IPS-20b (cell line): ENCODE results near the gene EDEM1.

Source experiments
- H3K27ac ChIP-seq: one replicate; pipeline ENCODE4 v1.5.1; 2013; ENCODE audit warnings: low read length
- H3K27me3 ChIP-seq: 2 replicates; pipeline ENCODE4 v1.6.1; 2013; ENCODE audit warnings: mild to moderate bottlenecking, low read length, inconsistent platforms; ENCODE audit not compliant: insufficient read depth
- H3K36me3 ChIP-seq: 2 replicates; pipeline ENCODE4 v1.6.1; 2013; ENCODE audit warnings: low read depth, mild to moderate bottlenecking, inconsistent platforms, low read length, moderate library complexity; ENCODE audit not compliant: insufficient read depth
- H3K4me1 ChIP-seq: 2 replicates; pipeline ENCODE4 v1.6.1; 2013; ENCODE audit warnings: mild to moderate bottlenecking, control low read depth, inconsistent platforms, low read length, moderate library complexity; ENCODE audit not compliant: insufficient read depth
- H3K4me3 ChIP-seq: 2 replicates; pipeline ENCODE4 v1.5.1; 2013; ENCODE audit warnings: mild to moderate bottlenecking, low read length, inconsistent platforms
- H3K9ac ChIP-seq: 2 replicates; pipeline ENCODE4 v1.6.1; 2013; ENCODE audit warnings: low read depth, mild to moderate bottlenecking, inconsistent platforms, low read length, moderate library complexity
- H3K9me3 ChIP-seq: 2 replicates; pipeline ENCODE4 v1.6.1; 2013; ENCODE audit warnings: mild to moderate bottlenecking, low read depth, low read length, inconsistent platforms; ENCODE audit not compliant: insufficient read depth

Gene EDEM1

GRCh38 chr3:5221701-5222100, 34.2 kb downstream of the EDEM1 start:
- no peak overlapping the region for H3K4me3 ChIP-seq
- no peaks in the 10 kb centered on the region for H3K27me3 ChIP-seq
- no peaks in the 10 kb centered on the region for H3K9me3 ChIP-seq
- peaks cover 7% of the 10 kb centered on the region; the same call in 1 of the 2 replicates for H3K36me3 ChIP-seq
- no peak overlapping the region for H3K27ac ChIP-seq
- H3K9ac ChIP-seq, result no peak overlapping the region
- peaks cover 29% of the 10 kb centered on the region; the same call in 1 of the 2 replicates for H3K4me1 ChIP-seq

- Histone ChIP-seq H3K4me1 (peaks cover 29% of the 10 kb centered on the region; the same call in 1 of the 2 replicates), H3K4me3 (no peak overlapping the region)
Measured at GRCh38 chr3:5222283-5223005, 34.9 kb downstream of the EDEM1 start.

GRCh38 chr3:5226783-5227182, 39.3 kb downstream of the EDEM1 start:
- Histone ChIP-seq H3K4me1 (peaks cover 5% of the 10 kb centered on the region; the same call in 1 of the 2 replicates), H3K9ac (no peak overlapping the region), H3K27ac (no peak overlapping the region), H3K4me3 (no peak overlapping the region), H3K27me3 (no peaks in the 10 kb centered on the region), H3K36me3 (no peaks in the 10 kb centered on the region), H3K9me3 (no peaks in the 10 kb centered on the region)

More at GRCh38 chr3:5222283-5223005, 34.9 kb downstream of the EDEM1 start:
- H3K9me3 ChIP-seq, result no peaks in the 10 kb centered on the region
- H3K36me3 ChIP-seq, result no peaks in the 10 kb centered on the region
- no peak overlapping the region for H3K9ac ChIP-seq
- no peaks in the 10 kb centered on the region for H3K27me3 ChIP-seq
- no peak overlapping the region for H3K27ac ChIP-seq

GRCh38 chr3:5227812-5228211, 40.3 kb downstream of the EDEM1 start:
- H3K9ac ChIP-seq, result no peak overlapping the region
- H3K36me3 ChIP-seq, result no peaks in the 10 kb centered on the region
- no peaks in the 10 kb centered on the region for H3K9me3 ChIP-seq
- H3K4me1 ChIP-seq, result peaks cover under 1% of the 10 kb centered on the region; the same call in 1 of the 2 replicates
- no peaks in the 10 kb centered on the region for H3K27me3 ChIP-seq
- H3K4me3 ChIP-seq, result no peak overlapping the region
- H3K27ac ChIP-seq, result no peak overlapping the region

GRCh38 chr3:5229414-5229813, 41.9 kb downstream of the EDEM1 start:
- no peak overlapping the region for H3K9ac ChIP-seq
- H3K27me3 ChIP-seq, result no peaks in the 10 kb centered on the region
- no peak overlapping the region for H3K4me3 ChIP-seq
- no peaks in the 10 kb centered on the region for H3K36me3 ChIP-seq
- no peaks in the 10 kb centered on the region for H3K4me1 ChIP-seq
- no peak overlapping the region for H3K27ac ChIP-seq
- H3K9me3 ChIP-seq, result no peaks in the 10 kb centered on the region

GRCh38 chr3:5231074-5231473, 43.6 kb downstream of the EDEM1 start:
- Histone ChIP-seq H3K4me1 (no peaks in the 10 kb centered on the region), H3K4me3 (no peak overlapping the region), H3K9me3 (no peaks in the 10 kb centered on the region), H3K27ac (no peak overlapping the region), H3K36me3 (no peaks in the 10 kb centered on the region), H3K9ac (no peak overlapping the region), H3K27me3 (no peaks in the 10 kb centered on the region)

GRCh38 chr3:5231487-5231886, 44.0 kb downstream of the EDEM1 start:
- H3K4me1 ChIP-seq, result no peaks in the 10 kb centered on the region
- H3K9me3 ChIP-seq, result no peaks in the 10 kb centered on the region
- no peak overlapping the region for H3K4me3 ChIP-seq
- H3K27ac ChIP-seq, result no peak overlapping the region
- H3K9ac ChIP-seq, result no peak overlapping the region
- no peaks in the 10 kb centered on the region for H3K27me3 ChIP-seq
- no peaks in the 10 kb centered on the region for H3K36me3 ChIP-seq

GRCh38 chr3:5232570-5232969, 45.1 kb downstream of the EDEM1 start:
- Histone ChIP-seq H3K27me3 (no peaks in the 10 kb centered on the region), H3K9ac (no peak overlapping the region), H3K36me3 (no peaks in the 10 kb centered on the region), H3K27ac (no peak overlapping the region), H3K4me3 (no peak overlapping the region), H3K9me3 (no peaks in the 10 kb centered on the region), H3K4me1 (no peaks in the 10 kb centered on the region)

- no peaks in the 10 kb centered on the region for H3K27me3 ChIP-seq
- no peak overlapping the region for H3K9ac ChIP-seq
- H3K36me3 ChIP-seq, result no peaks in the 10 kb centered on the region
- H3K27ac ChIP-seq, result no peak overlapping the region
- H3K4me3 ChIP-seq, result no peak overlapping the region
- no peaks in the 10 kb centered on the region for H3K9me3 ChIP-seq
- no peaks in the 10 kb centered on the region for H3K4me1 ChIP-seq
Measured at GRCh38 chr3:5233026-5233425, 45.5 kb downstream of the EDEM1 start.

- no peaks in the 10 kb centered on the region for H3K36me3 ChIP-seq
- H3K27ac ChIP-seq, result no peak overlapping the region
- no peaks in the 10 kb centered on the region for H3K27me3 ChIP-seq
- H3K9me3 ChIP-seq, result no peaks in the 10 kb centered on the region
- H3K9ac ChIP-seq, result no peak overlapping the region
- no peak overlapping the region for H3K4me3 ChIP-seq
- no peaks in the 10 kb centered on the region for H3K4me1 ChIP-seq
Measured at GRCh38 chr3:5235655-5236054, 48.1 kb downstream of the EDEM1 start.

GRCh38 chr3:5238545-5238944, 51.0 kb downstream of the EDEM1 start:
- no peak overlapping the region for H3K9ac ChIP-seq
- H3K27ac ChIP-seq, result no peak overlapping the region
- H3K36me3 ChIP-seq, result no peaks in the 10 kb centered on the region
- H3K9me3 ChIP-seq, result peaks cover 4% of the 10 kb centered on the region
- H3K27me3 ChIP-seq, result no peaks in the 10 kb centered on the region
- H3K4me1 ChIP-seq, result no peaks in the 10 kb centered on the region
- H3K4me3 ChIP-seq, result no peak overlapping the region

GRCh38 chr3:5239602-5240001, 52.1 kb downstream of the EDEM1 start:
- H3K4me1 ChIP-seq, result no peaks in the 10 kb centered on the region
- no peak overlapping the region for H3K4me3 ChIP-seq
- no peak overlapping the region for H3K9ac ChIP-seq
- no peak overlapping the region for H3K27ac ChIP-seq
- H3K9me3 ChIP-seq, result peaks cover 7% of the 10 kb centered on the region
- no peaks in the 10 kb centered on the region for H3K36me3 ChIP-seq
- H3K27me3 ChIP-seq, result no peaks in the 10 kb centered on the region
